HEK293 (cell line): ENCODE measurements around the gene TALDO1.

Experiments
- CTCF ChIA-PET: fragments of 350-600 bp; formaldehyde crosslinking; extraction: SDS; loops from one replicate; lab custom pipeline; 2021; ENCODE audit warnings: antibody characterized with exemption; lab: Yijun Ruan, JAX
- POLR2A ChIA-PET: fragments of 300-600 bp; formaldehyde crosslinking; extraction: SDS; loops from one replicate; lab custom pipeline; 2020; ENCODE audit warnings: antibody characterized with exemption, inconsistent platforms; lab: Yijun Ruan, JAX
- H3K27ac ChIP-seq: fragments of 200-500 bp; sonication (Bioruptor generic); 2 replicates; pipeline ENCODE4 v1.5.1; 2014; ENCODE audit warnings: low read depth, low read length, control low read depth, inconsistent platforms; ENCODE audit errors: extremely low read depth
- H3K36me3 ChIP-seq, 2 experiments: fragments of 200-500 bp in 1 of 2; sonication (Bioruptor generic) in 1 of 2; 1 replicate in 1 of 2; 2 replicates in 1 of 2; pipeline ENCODE4 v1.5.1; 2014 to 2017; ENCODE audit warnings: inconsistent platforms in 2 of 2, low read length in 2 of 2; ENCODE audit not compliant: control insufficient read depth in 2 of 2, insufficient read depth in 1 of 2
- H3K4me1 ChIP-seq: fragments of 200-500 bp; sonication (Bioruptor generic); 2 replicates; pipeline ENCODE4 v1.5.1; 2014; ENCODE audit warnings: mild to moderate bottlenecking, low read length, inconsistent platforms; ENCODE audit not compliant: control insufficient read depth, insufficient read depth
- H3K4me3 ChIP-seq: 2 replicates; pipeline ENCODE4 v1.5.1; 2011; ENCODE audit warnings: low read depth, mild to moderate bottlenecking, control low read depth, low read length, moderate library complexity
- H3K9me3 ChIP-seq: fragments of 200-500 bp; sonication (Bioruptor generic); 2 replicates; pipeline ENCODE4 v1.5.1; 2014; ENCODE audit warnings: low read depth, low read length, inconsistent platforms; ENCODE audit not compliant: control insufficient read depth, insufficient read depth
- ATF2 ChIP-seq: fragments of 450-650 bp; formaldehyde crosslinking; IDR thresholded peaks from 2 replicates; pipeline ENCODE4 v1.5.1; 2016; ENCODE audit warnings: missing biosample characterization, missing genetic modification characterization, low read depth
- KLF8 ChIP-seq: fragments of 450-650 bp; formaldehyde crosslinking; IDR thresholded peaks from 2 replicates; pipeline ENCODE4 v1.5.1; 2016; ENCODE audit warnings: missing biosample characterization, missing genetic modification characterization
- OVOL3 ChIP-seq: fragments of 450-650 bp; formaldehyde crosslinking; IDR thresholded peaks from 2 replicates; pipeline ENCODE4 v1.5.1; 2016; ENCODE audit warnings: missing biosample characterization, missing genetic modification characterization
- SCRT1 ChIP-seq: fragments of 450-650 bp; formaldehyde crosslinking; IDR thresholded peaks from 2 replicates; pipeline ENCODE4 v1.5.1; 2016; ENCODE audit warnings: missing biosample characterization, missing genetic modification characterization, borderline replicate concordance
- ZNF114 ChIP-seq: fragments of 450-650 bp; formaldehyde crosslinking; IDR thresholded peaks from 2 replicates; pipeline ENCODE4 v1.5.0; 2017; ENCODE audit warnings: missing biosample characterization, missing genetic modification characterization
- ZNF146 ChIP-seq: fragments of 450-650 bp; formaldehyde crosslinking; IDR thresholded peaks from 2 replicates; pipeline ENCODE4 v1.5.1; 2016; ENCODE audit warnings: missing biosample characterization, missing genetic modification characterization
- ZNF19 ChIP-seq: fragments of 450-650 bp; formaldehyde crosslinking; IDR thresholded peaks from 2 replicates; pipeline ENCODE4; 2016; ENCODE audit warnings: missing biosample characterization, missing genetic modification characterization, low read depth
- ZNF223 ChIP-seq: fragments of 450-650 bp; formaldehyde crosslinking; IDR thresholded peaks from 2 replicates; pipeline ENCODE4 v1.5.1; 2016; ENCODE audit warnings: missing biosample characterization, missing genetic modification characterization
- ZNF24 ChIP-seq: fragments of 450-650 bp; formaldehyde crosslinking; IDR thresholded peaks from 2 replicates; pipeline ENCODE4 v1.5.1; 2016; ENCODE audit warnings: missing biosample characterization, missing genetic modification characterization
- ZNF324 ChIP-seq: fragments of 450-650 bp; formaldehyde crosslinking; IDR thresholded peaks from 2 replicates; pipeline ENCODE4 v1.5.1; 2016; ENCODE audit warnings: missing biosample characterization, missing genetic modification characterization
- ZNF426 ChIP-seq: fragments of 450-650 bp; formaldehyde crosslinking; IDR thresholded peaks from 2 replicates; pipeline ENCODE4 v1.5.1; 2017; ENCODE audit warnings: missing biosample characterization, missing genetic modification characterization, mild to moderate bottlenecking, inconsistent platforms, moderate library complexity
- ZNF514 ChIP-seq: fragments of 450-650 bp; formaldehyde crosslinking; IDR thresholded peaks from 2 replicates; pipeline ENCODE4 v1.5.1; 2016; ENCODE audit warnings: missing biosample characterization, missing genetic modification characterization
- ZNF639 ChIP-seq: fragments of 450-650 bp; formaldehyde crosslinking; IDR thresholded peaks from 2 replicates; pipeline ENCODE4 v1.5.1; 2016; ENCODE audit warnings: missing biosample characterization, missing genetic modification characterization
- ZNF658 ChIP-seq: fragments of 450-650 bp; formaldehyde crosslinking; IDR thresholded peaks from 2 replicates; pipeline ENCODE4; 2016; ENCODE audit warnings: missing biosample characterization, missing genetic modification characterization
- ZNF747 ChIP-seq: fragments of 450-650 bp; formaldehyde crosslinking; IDR thresholded peaks from 2 replicates; pipeline ENCODE4 v1.5.1; 2016; ENCODE audit warnings: missing biosample characterization, missing genetic modification characterization
- ZNF768 ChIP-seq: fragments of 450-650 bp; formaldehyde crosslinking; IDR thresholded peaks from 2 replicates; pipeline ENCODE4 v1.5.1; 2018; ENCODE audit warnings: missing biosample characterization, mild to moderate bottlenecking, missing genetic modification characterization
- ZNF843 ChIP-seq: fragments of 450-650 bp; formaldehyde crosslinking; IDR thresholded peaks from 2 replicates; pipeline ENCODE4 v1.5.1; 2016; ENCODE audit warnings: missing biosample characterization, missing genetic modification characterization
- TF ChIP-seq, protein P1 (sequence below): fragments of 450-650 bp; formaldehyde crosslinking; IDR thresholded peaks from 2 replicates; pipeline ENCODE4 v1.5.1; 2016; ENCODE audit warnings: missing biosample characterization, missing genetic modification characterization
- TF ChIP-seq, protein P2 (sequence below): fragments of 450-650 bp; formaldehyde crosslinking; IDR thresholded peaks from 2 replicates; pipeline ENCODE4 v1.5.1; 2016; ENCODE audit warnings: missing biosample characterization, missing genetic modification characterization

TALDO1 gene

DNA sequence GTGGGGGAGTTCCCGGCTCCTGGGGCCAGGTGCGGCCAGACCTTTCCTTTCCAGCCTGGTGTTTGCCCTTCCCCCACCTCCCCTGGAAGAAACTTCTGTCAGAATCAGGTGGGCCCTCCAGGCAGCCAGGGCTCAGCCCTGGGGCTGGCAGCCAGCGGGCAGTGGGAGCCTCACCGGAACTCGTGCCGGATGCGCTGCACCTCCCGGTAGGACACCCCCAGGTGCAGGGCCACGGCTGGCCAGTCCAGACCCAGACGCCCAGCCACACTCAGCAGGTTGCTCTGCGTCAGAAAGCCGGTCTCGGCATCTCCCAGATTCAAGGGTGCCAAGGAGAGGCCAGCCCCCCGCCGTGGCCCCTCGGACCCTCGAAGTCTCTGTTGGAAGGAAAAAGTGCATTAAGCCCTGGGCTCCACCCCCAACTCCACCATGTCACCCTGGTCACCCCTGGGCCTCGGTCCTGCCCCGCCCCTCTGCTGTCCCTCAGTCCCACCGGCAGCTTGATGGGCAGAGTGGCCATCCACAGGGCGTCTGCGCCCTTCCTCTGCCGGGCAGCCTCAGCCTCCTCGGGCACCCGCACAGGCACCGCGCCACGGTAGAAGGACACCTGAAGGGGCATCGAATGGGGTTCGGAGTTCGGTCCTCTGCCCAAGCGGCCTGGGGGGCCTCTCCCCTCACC lies 52.5 kb downstream of the TALDO1 start:
- H3K4me3 ChIP-seq, result no peak overlapping the region
- peaks cover 6% of the 10 kb centered on the region for H3K4me1 ChIP-seq
- no peaks in the 10 kb centered on the region for H3K9me3 ChIP-seq
- H3K36me3 ChIP-seq, result peaks cover 0 to 54% of the 10 kb centered on the region in 2 experiments; a peak in 1 of 3 replicates
- no peak overlapping the region for H3K27ac ChIP-seq
- TF ChIP-seq ZNF639 (tag by site-specific recombination) (no peak), ZNF146 (tag by site-specific recombination) (no peak), KLF8 (tag by site-specific recombination) (0 out of 2 replicates have a peak, but pooled peaks have one; percentile 23), ZNF658 (tag by site-specific recombination) (no peak)
- TF ChIP-seq, protein P1, sequence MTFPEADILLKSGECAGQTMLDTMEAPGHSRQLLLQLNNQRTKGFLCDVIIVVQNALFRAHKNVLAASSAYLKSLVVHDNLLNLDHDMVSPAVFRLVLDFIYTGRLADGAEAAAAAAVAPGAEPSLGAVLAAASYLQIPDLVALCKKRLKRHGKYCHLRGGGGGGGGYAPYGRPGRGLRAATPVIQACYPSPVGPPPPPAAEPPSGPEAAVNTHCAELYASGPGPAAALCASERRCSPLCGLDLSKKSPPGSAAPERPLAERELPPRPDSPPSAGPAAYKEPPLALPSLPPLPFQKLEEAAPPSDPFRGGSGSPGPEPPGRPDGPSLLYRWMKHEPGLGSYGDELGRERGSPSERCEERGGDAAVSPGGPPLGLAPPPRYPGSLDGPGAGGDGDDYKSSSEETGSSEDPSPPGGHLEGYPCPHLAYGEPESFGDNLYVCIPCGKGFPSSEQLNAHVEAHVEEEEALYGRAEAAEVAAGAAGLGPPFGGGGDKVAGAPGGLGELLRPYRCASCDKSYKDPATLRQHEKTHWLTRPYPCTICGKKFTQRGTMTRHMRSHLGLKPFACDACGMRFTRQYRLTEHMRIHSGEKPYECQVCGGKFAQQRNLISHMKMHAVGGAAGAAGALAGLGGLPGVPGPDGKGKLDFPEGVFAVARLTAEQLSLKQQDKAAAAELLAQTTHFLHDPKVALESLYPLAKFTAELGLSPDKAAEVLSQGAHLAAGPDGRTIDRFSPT (tag by site-specific recombination), result 0 out of 2 replicates have a peak, but pooled peaks have one; percentile 15
- POLR2A ChIA-PET, result interaction anchor here (1.3 to 1.5 kb wide), 2 partner anchors 9 to 21 kb away, joined by 3 read pairs; partner anchors contain the start of gene RPLP2
- CTCF ChIA-PET, result interaction anchor here (1.2 kb wide), 1 partner anchor 11 kb away, joined by 6 read pairs; no protein-coding TSS in a partner anchor

- TF ChIP-seq SCRT1 (tag by site-specific recombination) (no peak), ZNF19 (tag by site-specific recombination) (no peak), ZNF324 (tag by site-specific recombination) (no peak), ATF2 (tag by site-specific recombination) (no peak), ZNF223 (tag by site-specific recombination) (no peak), ZNF114 (no peak), ZNF843 (tag by site-specific recombination) (no peak), ZNF747 (tag by site-specific recombination) (no peak), ZNF768 (tag by site-specific recombination) (no peak), ZNF24 (no peak), ZNF426 (no peak), OVOL3 (tag by site-specific recombination) (no peak), ZNF514 (no peak)
- TF ChIP-seq, protein P2, sequence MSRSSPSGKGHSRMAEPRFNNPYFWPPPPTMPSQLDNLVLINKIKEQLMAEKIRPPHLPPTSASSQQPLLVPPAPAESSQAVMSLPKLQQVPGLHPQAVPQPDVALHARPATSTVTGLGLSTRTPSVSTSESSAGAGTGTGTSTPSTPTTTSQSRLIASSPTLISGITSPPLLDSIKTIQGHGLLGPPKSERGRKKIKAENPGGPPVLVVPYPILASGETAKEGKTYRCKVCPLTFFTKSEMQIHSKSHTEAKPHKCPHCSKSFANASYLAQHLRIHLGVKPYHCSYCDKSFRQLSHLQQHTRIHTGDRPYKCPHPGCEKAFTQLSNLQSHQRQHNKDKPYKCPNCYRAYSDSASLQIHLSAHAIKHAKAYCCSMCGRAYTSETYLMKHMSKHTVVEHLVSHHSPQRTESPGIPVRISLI (tag by site-specific recombination), result no peak
- TF ChIP-seq, all 188 proteins: peak for 0
- Histone ChIP-seq H3K36me3 (peaks cover 0 to 54% of the 10 kb centered on the region in 2 experiments; a peak in 1 of 3 replicates), H3K27ac (no peak overlapping the region), H3K9me3 (no peaks in the 10 kb centered on the region), H3K4me1 (peaks cover 6% of the 10 kb centered on the region), H3K4me3 (no peak overlapping the region)
- POLR2A ChIA-PET, result interaction anchor here (0.5 to 1.5 kb wide), 3 partner anchors 17 to 23 kb away, joined by 3 to 8 read pairs (median 3); partner anchors contain the start of gene GATD1
- CTCF ChIA-PET, result no interaction called here
Observed at GRCh38 chr11:800473-800872, 53.2 kb downstream of the TALDO1 start.
